ENCODE results near the gene FANCI.

DNA sequence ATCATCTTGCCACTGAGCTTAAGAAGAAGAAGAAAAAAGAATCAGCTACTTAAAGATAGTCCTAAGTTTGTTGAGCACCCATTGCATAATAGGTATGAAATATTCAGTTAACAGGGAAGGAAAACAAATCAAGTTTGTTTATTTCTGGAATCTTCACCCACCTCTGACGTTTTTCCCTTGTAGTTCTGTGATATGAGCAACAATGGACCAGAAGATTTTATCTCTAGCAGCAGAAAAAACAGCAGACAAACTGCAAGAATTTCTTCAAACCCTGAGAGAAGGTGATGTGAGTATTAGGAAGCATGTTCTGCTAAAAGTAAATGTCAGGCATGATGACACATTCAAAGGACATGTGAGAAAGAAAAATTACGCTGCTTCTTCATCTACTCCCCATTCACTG lies 3.7 kb downstream of the FANCI start:
- TF ChIP-seq, protein P1, sequence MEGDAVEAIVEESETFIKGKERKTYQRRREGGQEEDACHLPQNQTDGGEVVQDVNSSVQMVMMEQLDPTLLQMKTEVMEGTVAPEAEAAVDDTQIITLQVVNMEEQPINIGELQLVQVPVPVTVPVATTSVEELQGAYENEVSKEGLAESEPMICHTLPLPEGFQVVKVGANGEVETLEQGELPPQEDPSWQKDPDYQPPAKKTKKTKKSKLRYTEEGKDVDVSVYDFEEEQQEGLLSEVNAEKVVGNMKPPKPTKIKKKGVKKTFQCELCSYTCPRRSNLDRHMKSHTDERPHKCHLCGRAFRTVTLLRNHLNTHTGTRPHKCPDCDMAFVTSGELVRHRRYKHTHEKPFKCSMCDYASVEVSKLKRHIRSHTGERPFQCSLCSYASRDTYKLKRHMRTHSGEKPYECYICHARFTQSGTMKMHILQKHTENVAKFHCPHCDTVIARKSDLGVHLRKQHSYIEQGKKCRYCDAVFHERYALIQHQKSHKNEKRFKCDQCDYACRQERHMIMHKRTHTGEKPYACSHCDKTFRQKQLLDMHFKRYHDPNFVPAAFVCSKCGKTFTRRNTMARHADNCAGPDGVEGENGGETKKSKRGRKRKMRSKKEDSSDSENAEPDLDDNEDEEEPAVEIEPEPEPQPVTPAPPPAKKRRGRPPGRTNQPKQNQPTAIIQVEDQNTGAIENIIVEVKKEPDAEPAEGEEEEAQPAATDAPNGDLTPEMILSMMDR (IDR thresholded peaks at IDR 0.05 in 4 of 5, conservative IDR thresholded peaks at IDR 0.05 in 1 of 5): no peak
- no peak for TF ChIP-seq POLR2A (IDR thresholded peaks at IDR 0.05)

Measured in gastrocnemius medialis (tissue), 4 donors.